ENCODE data around the gene ARHGAP4. TPM values are rescaled to one million over a fixed set of nuclear protein-coding genes. Genes with fewer than 3 reads are reported as not detected.

Gene ARHGAP4
- total RNA-seq, 1 donor from 2014 or later, result 94.3 TPM

DNA sequence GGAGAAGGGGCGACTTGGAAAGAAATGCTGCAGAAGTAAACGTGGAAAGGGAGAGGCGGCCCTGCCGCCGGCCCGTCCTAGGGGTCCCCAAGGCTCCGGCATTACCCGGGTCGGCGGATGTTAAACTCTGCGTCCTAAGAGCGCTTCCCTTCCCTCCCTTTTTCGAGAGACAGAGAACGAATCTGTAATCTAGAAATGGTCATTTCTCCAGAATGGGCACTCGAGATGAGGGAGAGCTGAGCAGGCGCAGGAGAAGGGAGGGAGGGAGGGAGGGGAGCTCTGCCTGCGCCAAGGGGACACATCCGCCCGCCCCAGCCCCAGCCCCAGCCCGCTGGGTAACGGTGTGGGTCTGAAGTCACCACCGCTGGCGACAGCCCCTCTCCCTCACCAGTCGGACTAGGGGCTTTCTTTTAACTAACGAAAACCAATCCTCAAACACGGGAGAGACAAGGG is 43.9 kb upstream of the ARHGAP4 start:
- no peaks in the 10 kb centered on the region for H3K9me3 ChIP-seq
- DNase-seq (ENCODE audit: low spot score in 2 of 2), result no peak
- intact Hi-C loops (cut with DNase I), result loop anchor here (5.0 kb wide), 1 partner anchor 572 kb away; no protein-coding TSS in a partner anchor
- H3K27me3 ChIP-seq, result no peaks in the 10 kb centered on the region
- TF ChIP-seq, protein P1, sequence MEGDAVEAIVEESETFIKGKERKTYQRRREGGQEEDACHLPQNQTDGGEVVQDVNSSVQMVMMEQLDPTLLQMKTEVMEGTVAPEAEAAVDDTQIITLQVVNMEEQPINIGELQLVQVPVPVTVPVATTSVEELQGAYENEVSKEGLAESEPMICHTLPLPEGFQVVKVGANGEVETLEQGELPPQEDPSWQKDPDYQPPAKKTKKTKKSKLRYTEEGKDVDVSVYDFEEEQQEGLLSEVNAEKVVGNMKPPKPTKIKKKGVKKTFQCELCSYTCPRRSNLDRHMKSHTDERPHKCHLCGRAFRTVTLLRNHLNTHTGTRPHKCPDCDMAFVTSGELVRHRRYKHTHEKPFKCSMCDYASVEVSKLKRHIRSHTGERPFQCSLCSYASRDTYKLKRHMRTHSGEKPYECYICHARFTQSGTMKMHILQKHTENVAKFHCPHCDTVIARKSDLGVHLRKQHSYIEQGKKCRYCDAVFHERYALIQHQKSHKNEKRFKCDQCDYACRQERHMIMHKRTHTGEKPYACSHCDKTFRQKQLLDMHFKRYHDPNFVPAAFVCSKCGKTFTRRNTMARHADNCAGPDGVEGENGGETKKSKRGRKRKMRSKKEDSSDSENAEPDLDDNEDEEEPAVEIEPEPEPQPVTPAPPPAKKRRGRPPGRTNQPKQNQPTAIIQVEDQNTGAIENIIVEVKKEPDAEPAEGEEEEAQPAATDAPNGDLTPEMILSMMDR (IDR thresholded peaks at IDR 0.05), result no peak
- no peaks in the 10 kb centered on the region for H3K36me3 ChIP-seq
- H3K4me3 ChIP-seq, result peak overlapping the region; percentile 84 to 91
- H3K4me1 ChIP-seq, result peaks cover 18 to 21% of the 10 kb centered on the region in 2 donors
- H3K27ac ChIP-seq, result peak overlapping the region; percentile 98 to 99

GRCh38 chrX:153969125-153969903 is 43.2 kb upstream of the ARHGAP4 start:
- Histone ChIP-seq H3K36me3 (peaks cover 1 to 3% of the 10 kb centered on the region in 2 donors), H3K27me3 (no peaks in the 10 kb centered on the region), H3K27ac (peak overlapping the region; percentile 98 to 99), H3K4me1 (peaks cover 18 to 21% of the 10 kb centered on the region in 2 donors), H3K4me3 (peak overlapping the region; percentile 84 to 91), H3K9me3 (no peaks in the 10 kb centered on the region)
- DNase-seq (ENCODE audit: low spot score in 2 of 2), result no peak
- TF ChIP-seq, protein P1 (IDR thresholded peaks at IDR 0.05), result no peak
- intact Hi-C loops (cut with DNase I), result no loop called here

- Histone ChIP-seq H3K27me3 (no peaks in the 10 kb centered on the region), H3K36me3 (peaks cover 6 to 8% of the 10 kb centered on the region in 2 donors), H3K27ac (peak overlapping the region; percentile 98 to 99), H3K4me3 (peak overlapping the region; percentile 84 to 91), H3K9me3 (no peaks in the 10 kb centered on the region), H3K4me1 (peaks cover 16 to 21% of the 10 kb centered on the region in 2 donors)
- DNase-seq (ENCODE audit: low spot score in 2 of 2), result no peak
- TF ChIP-seq, protein P1 (IDR thresholded peaks at IDR 0.05), result no peak
- intact Hi-C loops (cut with DNase I), result no loop called here
Measured at GRCh38 chrX:153968754-153969124, 42.7 kb upstream of the ARHGAP4 start.

DNA sequence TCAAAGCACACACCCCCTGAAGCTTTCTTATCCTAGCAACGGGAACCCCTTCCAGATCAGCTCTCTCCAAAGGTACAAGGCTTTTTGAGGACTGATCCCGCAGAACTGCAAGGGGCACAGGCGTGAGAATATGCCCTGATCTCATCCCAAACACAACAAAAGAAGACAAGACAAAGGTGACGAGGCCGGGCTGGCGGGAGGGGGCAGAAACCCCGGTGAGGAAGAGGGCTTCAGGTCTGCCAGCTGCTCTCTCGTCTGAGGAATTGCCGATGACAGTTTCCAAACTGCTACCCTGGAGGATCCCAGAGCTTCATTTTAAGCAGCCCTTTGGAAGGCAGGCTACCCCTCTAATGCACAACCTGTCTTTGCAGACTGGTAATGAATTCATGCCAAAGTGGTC is 42.2 kb upstream of the ARHGAP4 start:
- Histone ChIP-seq H3K27me3 (no peaks in the 10 kb centered on the region), H3K27ac (peak overlapping the region; percentile 10 to 98), H3K9me3 (no peaks in the 10 kb centered on the region), H3K4me3 (peak overlapping the region in 1 of 2 donors; percentile 91), H3K36me3 (peaks cover 11 to 13% of the 10 kb centered on the region in 2 donors), H3K4me1 (peaks cover 11 to 21% of the 10 kb centered on the region in 2 donors)
- intact Hi-C loops (cut with DNase I), result no loop called here
- TF ChIP-seq, protein P1 (IDR thresholded peaks at IDR 0.05), result no peak
- DNase-seq (ENCODE audit: low spot score in 2 of 2), result no peak

- TF ChIP-seq, protein P1 (IDR thresholded peaks at IDR 0.05), result no peak
- Histone ChIP-seq H3K36me3 (peaks cover 15 to 17% of the 10 kb centered on the region in 2 donors), H3K27ac (peak overlapping the region; percentile 10 to 98), H3K9me3 (no peaks in the 10 kb centered on the region), H3K4me3 (no peak overlapping the region), H3K27me3 (no peaks in the 10 kb centered on the region), H3K4me1 (peaks cover 10 to 21% of the 10 kb centered on the region in 2 donors)
- intact Hi-C loops (cut with DNase I), result no loop called here
- no peak for DNase-seq (ENCODE audit: low spot score in 2 of 2)
Measured at GRCh38 chrX:153967536-153968224, 41.6 kb upstream of the ARHGAP4 start.
